K562 (cell line): ENCODE data around the gene NBEAL2. TPM values are rescaled to one million over a fixed set of nuclear protein-coding genes. Genes with fewer than 3 reads are reported as not detected.
A peak's percentile ranks its signal among the peaks of the same experiment; 100 is the strongest.

ENCODE experiments used
- AFF1 ChIP-seq, 2 experiments: fragments of 450-650 bp; IDR thresholded peaks; 2 replicates each; pipeline ENCODE4 v1.6.1; 2018; ENCODE audit warnings: mild to moderate bottlenecking in 2 of 2, low read depth in 1 of 2; ENCODE audit not compliant: partially characterized antibody in 2 of 2
- BRD9 ChIP-seq: fragments of 450-650 bp; IDR thresholded peaks from 2 replicates; pipeline ENCODE4 v1.6.1; 2018; ENCODE audit warnings: low read depth; ENCODE audit not compliant: partially characterized antibody
- CREM ChIP-seq: IDR thresholded peaks from 2 replicates; pipeline ENCODE4 v1.6.1; 2014; ENCODE audit warnings: antibody characterized with exemption, low read depth
- E2F3 ChIP-seq: fragments of 250-450 bp; sonication (Bioruptor Pico); IDR thresholded peaks from 2 replicates; pipeline ENCODE4 v1.4.0; 2020; ENCODE audit warnings: mild to moderate bottlenecking
- ESRRA ChIP-seq: fragments of 450-650 bp; IDR thresholded peaks from 2 replicates; pipeline ENCODE4 v1.6.1; 2014; ENCODE audit warnings: low read depth, mild to moderate bottlenecking, moderate library complexity, borderline replicate concordance
- ETV5 ChIP-seq: sonication (generic); formaldehyde crosslinking; IDR thresholded peaks from 2 replicates; pipeline ENCODE4 v1.4.0; 2020; ENCODE audit warnings: low read depth, mild to moderate bottlenecking, missing genetic modification reagents
- FOXJ2 ChIP-seq: fragments of 200-800 bp; sonication (Bioruptor generic); IDR thresholded peaks from 2 replicates; pipeline ENCODE4 v1.6.1; 2016; ENCODE audit warnings: missing genetic modification characterization, missing compliant biosample characterization
- HNRNPL ChIP-seq: fragments of 200-400 bp; formaldehyde crosslinking; IDR thresholded peaks from 2 replicates; pipeline ENCODE4 v1.6.1; 2017; ENCODE audit warnings: low read depth, mild to moderate bottlenecking, low read length
- L3MBTL2 ChIP-seq: fragments of 450-650 bp; IDR thresholded peaks from 2 replicates; pipeline ENCODE4 v1.6.1; 2016; ENCODE audit warnings: mild to moderate bottlenecking, moderate library complexity
- LARP7 ChIP-seq: fragments of 450-650 bp; IDR thresholded peaks from 2 replicates; pipeline ENCODE4 v1.6.1; 2016
- MIER1 ChIP-seq: fragments of 450-650 bp; IDR thresholded peaks from 2 replicates; pipeline ENCODE4 v1.6.1; 2016; ENCODE audit warnings: antibody characterized with exemption, mild to moderate bottlenecking, low read depth
- NR1H2 ChIP-seq: sonication (generic); formaldehyde crosslinking; IDR thresholded peaks from 2 replicates; pipeline ENCODE4 v1.4.0; 2020; ENCODE audit warnings: mild to moderate bottlenecking, missing genetic modification reagents
- NR2C1 ChIP-seq, 2 experiments: fragments of 450-650 bp; IDR thresholded peaks; 2 replicates each; pipeline ENCODE4 v1.6.1; 2017; ENCODE audit warnings: mild to moderate bottlenecking in 2 of 2, antibody characterized with exemption in 1 of 2, inconsistent platforms in 1 of 2, missing compliant biosample characterization in 1 of 2, missing genetic modification characterization in 1 of 2
- PRPF4 ChIP-seq: fragments of 200-400 bp; formaldehyde crosslinking; IDR thresholded peaks from one replicate; pipeline ENCODE4 v1.6.1; 2017; ENCODE audit warnings: low read length, low read depth, mild to moderate bottlenecking; ENCODE audit not compliant: insufficient read depth, poor library complexity, severe bottlenecking
- SP2 ChIP-seq: IDR thresholded peaks from 2 replicates; pipeline ENCODE4 v1.6.1; 2011; ENCODE audit warnings: mild to moderate bottlenecking, low read depth, low read length, moderate library complexity; ENCODE audit not compliant: poor library complexity, severe bottlenecking; ENCODE audit errors: extremely low read depth
- TCF3 ChIP-seq: sonication (generic); formaldehyde crosslinking; IDR thresholded peaks from 2 replicates; pipeline ENCODE4 v1.4.0; 2020; ENCODE audit warnings: mild to moderate bottlenecking, missing genetic modification reagents
- TFAP4 ChIP-seq: sonication (generic); formaldehyde crosslinking; IDR thresholded peaks from 2 replicates; pipeline ENCODE4 v1.8.0; 2022; ENCODE audit warnings: missing genetic modification reagents, mild to moderate bottlenecking, moderate library complexity, borderline replicate concordance
- ZBTB33 ChIP-seq: sonication (generic); formaldehyde crosslinking; IDR thresholded peaks from 2 replicates; pipeline ENCODE4 v1.8.1; 2023; ENCODE audit warnings: mild to moderate bottlenecking, missing genetic modification reagents
- ZNF431 ChIP-seq: sonication (generic); formaldehyde crosslinking; IDR thresholded peaks from 2 replicates; pipeline ENCODE4 v1.8.0; 2022; ENCODE audit warnings: mild to moderate bottlenecking, missing genetic modification reagents
- polyA plus RNA-seq, 8 experiments: library from polyadenylated mRNA; depleted of rRNA in 4 of 8; stranded (reverse) in 5 of 8; unstranded in 3 of 8; fragments of >200 nt; fragmentation: Nextera tagmentation in 2 of 8; fragmentation: Illumina TruSeq in 1 of 8; extraction: Ambion mirVana in 2 of 8; extraction: Trizol in 1 of 8; gene quantifications; 2 replicates each; pipeline versions ENCODE4 v1.2.1 to v1.2.3, GENCODE V29; 2011 to 2014; ENCODE audit warnings: inconsistent platforms in 1 of 8, missing spikeins in 1 of 8
- total RNA-seq, 7 experiments: library from RNA; depleted of rRNA in 6 of 7; stranded (reverse); fragments of >200 nt in 6 of 7; fragmentation: Illumina TruSeq in 2 of 7; extraction: Trizol in 2 of 7; gene quantifications; 2 replicates each; pipeline versions ENCODE4 v1.2.1 to v1.2.3, GENCODE V29; 2011 to 2021; ENCODE audit warnings: low replicate concordance in 1 of 7

NBEAL2 gene
- total and polyA plus RNA-seq, 9 of the 15 experiments (the other 6 are each of a cell fraction or from before 2014, with no cell fraction given): 0.06 to 114 (median 29.6) TPM

GRCh38 chr3:46976326-46977190 is 2.9 kb upstream of the NBEAL2 start, which contains the start of gene CCDC12 (continued):
- TF ChIP-seq NR2C1 (IDR thresholded peaks at IDR 0.05) (no peak), NR2C1 (tag; IDR thresholded peaks at IDR 0.05) (no peak), ZNF431 (CRISPR knock-in tag) (no peak), AFF1 (IDR thresholded peaks at IDR 0.05; ENCODE audit: low read depth in 1 of 2, partially characterized antibody in 2 of 2) (peak in 1 of 2 experiments; percentile 75), NR1H2 (CRISPR knock-in tag) (0 out of 2 replicates have a peak, but pooled peaks have one; percentile 65), ETV5 (CRISPR knock-in tag) (peak; percentile 81), L3MBTL2 (peak; percentile 83), MIER1 (no peak), PRPF4 (no peak), BRD9 (peak; percentile 73), ZBTB33 (CRISPR knock-in tag) (peak; percentile 69), CREM (peak; percentile 42; the same call in 1 of the 2 replicates), ESRRA (peak; percentile 79; the same call in 1 of the 2 replicates), HNRNPL (no peak), LARP7 (peak; percentile 85; the same call in 1 of the 2 replicates), TFAP4 (CRISPR knock-in tag) (peak; percentile 81), E2F3 (peak; percentile 79; the same call in 1 of the 2 replicates), SP2 (peak; percentile 52), TCF3 (peak; percentile 48), FOXJ2 (tag) (no peak)
